GM10847 (cell line): ENCODE results near the gene TRERF1.

Experiments
- POLR2A ChIP-seq: IDR thresholded peaks from 2 replicates; pipeline ENCODE4 v1.6.1; 2011; ENCODE audit not compliant: insufficient read length; ENCODE audit errors: extremely low read depth

Gene TRERF1

GRCh38 chr6:42434237-42434636 is 17.5 kb downstream of the TRERF1 start:
- no peak for TF ChIP-seq POLR2A

GRCh38 chr6:42433409-42433808 is 18.3 kb downstream of the TRERF1 start:
- TF ChIP-seq POLR2A: no peak

GRCh38 chr6:42431877-42432276 is 19.8 kb downstream of the TRERF1 start:
- no peak for TF ChIP-seq POLR2A

- TF ChIP-seq POLR2A: no peak
These were observed 20.4 kb downstream of the TRERF1 start for GRCh38 chr6:42431356-42431755.

GRCh38 chr6:42429836-42430235 is 21.9 kb downstream of the TRERF1 start:
- TF ChIP-seq POLR2A: no peak

- TF ChIP-seq POLR2A: no peak
These were observed 22.6 kb downstream of the TRERF1 start for GRCh38 chr6:42429042-42429585.

GRCh38 chr6:42428326-42429041 is 23.2 kb downstream of the TRERF1 start:
- no peak for TF ChIP-seq POLR2A

GRCh38 chr6:42427871-42428270 is 23.9 kb downstream of the TRERF1 start:
- no peak for TF ChIP-seq POLR2A

- no peak for TF ChIP-seq POLR2A
These were observed 25.5 kb downstream of the TRERF1 start for GRCh38 chr6:42426191-42426590.

- no peak for TF ChIP-seq POLR2A
These were observed 26.7 kb downstream of the TRERF1 start for GRCh38 chr6:42424906-42425474.

- no peak for TF ChIP-seq POLR2A
These were observed 28.5 kb downstream of the TRERF1 start for GRCh38 chr6:42423244-42423643.

GRCh38 chr6:42420741-42421140 is 31.0 kb downstream of the TRERF1 start:
- TF ChIP-seq POLR2A: no peak

GRCh38 chr6:42419490-42420280 is 32.0 kb downstream of the TRERF1 start:
- TF ChIP-seq POLR2A: no peak

- TF ChIP-seq POLR2A: no peak
These were observed 33.0 kb downstream of the TRERF1 start for GRCh38 chr6:42418724-42419123.

GRCh38 chr6:42417641-42418112 is 34.0 kb downstream of the TRERF1 start:
- TF ChIP-seq POLR2A: no peak

- no peak for TF ChIP-seq POLR2A
These were observed 40.3 kb downstream of the TRERF1 start for GRCh38 chr6:42411406-42411805.
